Dendritic cell treated with granulocyte-macrophage colony-stimulating factor and Interleukin-4, amounts not matched to agents 40 ng/mL and 50 ng/mL, for 4 days (primary cell): ENCODE data around the gene EXOSC6.
"Not testable (repeated sequence)": the region's sequence is repeated elsewhere in the genome, so short reads cannot be mapped to it uniquely, and the experiment has no call there.

ENCODE experiments used
- H3K27ac Mint-ChIP-seq: one replicate; pipeline ENCODE4 v1.8.0; 2022; ENCODE audit warnings: mild to moderate bottlenecking, mixed read lengths
- H3K27me3 Mint-ChIP-seq: one replicate; pipeline ENCODE4 v1.8.0; 2022; ENCODE audit warnings: mild to moderate bottlenecking, mixed read lengths
- H3K36me3 Mint-ChIP-seq: one replicate; pipeline ENCODE4 v1.8.0; 2022; ENCODE audit warnings: low read depth, mixed read lengths
- H3K4me1 Mint-ChIP-seq: one replicate; pipeline ENCODE4 v1.8.0; 2022; ENCODE audit warnings: low read depth, mixed read lengths
- H3K4me3 Mint-ChIP-seq: one replicate; pipeline ENCODE4 v1.8.0; 2022; ENCODE audit warnings: mild to moderate bottlenecking, moderate library complexity, mixed read lengths
- H3K9me3 Mint-ChIP-seq: one replicate; pipeline ENCODE4 v1.8.0; 2022; ENCODE audit warnings: mixed read lengths
- intact Hi-C: fragments of 100-400 bp; cut with micrococcal nuclease; formaldehyde crosslinking; loops from one replicate; pipeline ENCODE4 v1.15.0; 2022

Gene EXOSC6

GRCh38 chr16:70251629-70252354 lies at the start of gene EXOSC6:
EXOSC6 (minus strand) TSS chr16:70251940; CDS start chr16:70251900, 40 bp downstream.
- peaks cover 67% of the 10 kb centered on the region for H3K36me3 Mint-ChIP-seq
- H3K27me3 Mint-ChIP-seq, result no peaks in the 10 kb centered on the region
- no peaks in the 10 kb centered on the region for H3K9me3 Mint-ChIP-seq
- H3K4me3 Mint-ChIP-seq, result peak within 1 kb of the TSS; percentile 88
- H3K4me1 Mint-ChIP-seq, result peaks cover 9% of the 10 kb centered on the region
- peak within 1 kb of the TSS; percentile 86 for H3K27ac Mint-ChIP-seq
- intact Hi-C loops, result no loop called here

GRCh38 chr16:70301121-70301520 lies 49.4 kb upstream of the EXOSC6 start:
- H3K27ac Mint-ChIP-seq, result no peak overlapping the region
- intact Hi-C loops, result no loop called here
- H3K4me3 Mint-ChIP-seq, result no peak overlapping the region
- H3K36me3 Mint-ChIP-seq, result peaks cover 33% of the 10 kb centered on the region
- peaks cover 46% of the 10 kb centered on the region for H3K4me1 Mint-ChIP-seq
- H3K27me3 Mint-ChIP-seq, result no peaks in the 10 kb centered on the region
- peaks cover 14% of the 10 kb centered on the region for H3K9me3 Mint-ChIP-seq

GRCh38 chr16:70298988-70299938 lies 47.5 kb upstream of the EXOSC6 start, which contains the start of gene DDX19B:
DDX19B (plus strand) TSS chr16:70299186; CDS start chr16:70299298, 112 bp downstream.
- Mint-ChIP-seq H3K27me3 (no peaks in the 10 kb centered on the region), H3K27ac (peak within 1 kb of the TSS; percentile 97), H3K9me3 (peaks cover 14% of the 10 kb centered on the region), H3K36me3 (peaks cover 28% of the 10 kb centered on the region), H3K4me1 (peaks cover 36% of the 10 kb centered on the region), H3K4me3 (peak within 1 kb of the TSS; percentile 91)
- intact Hi-C loops, result loop anchor here (1.0 kb wide), 1 partner anchor 47 kb away; the partner anchor contains the start of gene DDX19A

GRCh38 chr16:70295634-70296033 lies 43.9 kb upstream of the EXOSC6 start:
- intact Hi-C loops, result no loop called here
- Mint-ChIP-seq H3K36me3 (peaks cover 13% of the 10 kb centered on the region), H3K9me3 (peaks cover 1% of the 10 kb centered on the region), H3K4me1 (peaks cover 20% of the 10 kb centered on the region), H3K27me3 (no peaks in the 10 kb centered on the region), H3K4me3 (no peak overlapping the region), H3K27ac (no peak overlapping the region)

- Mint-ChIP-seq H3K27me3 (no peaks in the 10 kb centered on the region), H3K36me3 (peaks cover 9% of the 10 kb centered on the region), H3K4me3 (no peak overlapping the region), H3K9me3 (no peaks in the 10 kb centered on the region), H3K27ac (no peak overlapping the region), H3K4me1 (peaks cover 8% of the 10 kb centered on the region)
- intact Hi-C loops, result no loop called here
These were observed 42.8 kb upstream of the EXOSC6 start for GRCh38 chr16:70294385-70295025.

- H3K27me3 Mint-ChIP-seq, H3K4me1 Mint-ChIP-seq, intact Hi-C loops, H3K9me3 Mint-ChIP-seq, H3K4me3 Mint-ChIP-seq, H3K27ac Mint-ChIP-seq: not testable (repeated sequence)
- peaks cover 16% of the 10 kb centered on the region for H3K36me3 Mint-ChIP-seq
These were observed 40.4 kb upstream of the EXOSC6 start for GRCh38 chr16:70292148-70292547.

- no peak overlapping the region for H3K4me3 Mint-ChIP-seq
- peaks cover 16% of the 10 kb centered on the region for H3K36me3 Mint-ChIP-seq
- H3K9me3 Mint-ChIP-seq, result no peaks in the 10 kb centered on the region
- H3K27me3 Mint-ChIP-seq, result no peaks in the 10 kb centered on the region
- intact Hi-C loops, result no loop called here
- peaks cover 7% of the 10 kb centered on the region for H3K4me1 Mint-ChIP-seq
- H3K27ac Mint-ChIP-seq, result no peak overlapping the region
These were observed 39.3 kb upstream of the EXOSC6 start for GRCh38 chr16:70290949-70291519.

- peak within 1 kb of the TSS; percentile 91 for H3K4me3 Mint-ChIP-seq
- intact Hi-C loops, result no loop called here
- no peaks in the 10 kb centered on the region for H3K9me3 Mint-ChIP-seq
- peaks cover 7% of the 10 kb centered on the region for H3K4me1 Mint-ChIP-seq
- peak within 1 kb of the TSS; percentile 97 for H3K27ac Mint-ChIP-seq
- no peaks in the 10 kb centered on the region for H3K27me3 Mint-ChIP-seq
- H3K36me3 Mint-ChIP-seq, result peaks cover 19% of the 10 kb centered on the region
These were observed 37.7 kb upstream of the EXOSC6 start, which contains the start of gene AARS1 for GRCh38 chr16:70289229-70290094. AARS1 (minus strand) TSS chr16:70289506; CDS start chr16:70282763, 6,743 bp downstream.

GRCh38 chr16:70287304-70287971 lies 35.7 kb upstream of the EXOSC6 start:
- peak overlapping the region; percentile 4 for H3K4me3 Mint-ChIP-seq
- H3K9me3 Mint-ChIP-seq, H3K4me1 Mint-ChIP-seq, H3K27me3 Mint-ChIP-seq, H3K27ac Mint-ChIP-seq, intact Hi-C loops: not testable (repeated sequence)
- H3K36me3 Mint-ChIP-seq, result peaks cover 40% of the 10 kb centered on the region

- Mint-ChIP-seq H3K36me3 (peaks cover 91% of the 10 kb centered on the region), H3K9me3 (no peaks in the 10 kb centered on the region), H3K27ac (no peak overlapping the region), H3K4me3 (no peak overlapping the region), H3K27me3 (no peaks in the 10 kb centered on the region), H3K4me1 (no peaks in the 10 kb centered on the region)
- intact Hi-C loops, result no loop called here
These were observed 24.7 kb upstream of the EXOSC6 start for GRCh38 chr16:70276392-70276791.

GRCh38 chr16:70271696-70272095 lies 20.0 kb upstream of the EXOSC6 start:
- Mint-ChIP-seq H3K9me3 (no peaks in the 10 kb centered on the region), H3K27me3 (no peaks in the 10 kb centered on the region)
- intact Hi-C loops, result no loop called here

GRCh38 chr16:70270176-70270575 lies 18.4 kb upstream of the EXOSC6 start:
- H3K4me1 Mint-ChIP-seq, result no peaks in the 10 kb centered on the region
- no peak overlapping the region for H3K4me3 Mint-ChIP-seq
- H3K9me3 Mint-ChIP-seq, result no peaks in the 10 kb centered on the region
- intact Hi-C loops, result no loop called here
- no peak overlapping the region for H3K27ac Mint-ChIP-seq
- no peaks in the 10 kb centered on the region for H3K27me3 Mint-ChIP-seq
- H3K36me3 Mint-ChIP-seq, result peaks cover 92% of the 10 kb centered on the region

More at GRCh38 chr16:70271696-70272095, 20.0 kb upstream of the EXOSC6 start:
- Mint-ChIP-seq H3K36me3 (peaks cover 92% of the 10 kb centered on the region), H3K4me3 (no peak overlapping the region), H3K27ac (no peak overlapping the region), H3K4me1 (no peaks in the 10 kb centered on the region)
